HG02970 (cell line): Measurements from ENCODE around the gene LSM4.

Experiments used
- ATAC-seq: cut with Tn5 transposase; IDR thresholded peaks from one replicate; pipeline ENCODE4 v1.9.1; 2021; ENCODE audit warnings: mild to moderate bottlenecking, moderate library complexity, moderate number of reproducible peaks; ENCODE audit not compliant: unreplicated experiment, low FRiP score

Gene LSM4

GRCh38 chr19:18294467-18294864, 28.4 kb downstream of the LSM4 start:
- ATAC-seq, result no peak

- no peak for ATAC-seq
These were observed 29.0 kb downstream of the LSM4 start for GRCh38 chr19:18293642-18294466.

- no peak for ATAC-seq
These were observed 29.9 kb downstream of the LSM4 start for GRCh38 chr19:18292810-18293641.

GRCh38 chr19:18292462-18292809, 30.4 kb downstream of the LSM4 start:
- peak; percentile 20 for ATAC-seq

- ATAC-seq, result peak; percentile 40
These were observed 31.1 kb downstream of the LSM4 start for GRCh38 chr19:18291590-18292461.

- no peak for ATAC-seq
These were observed 31.8 kb downstream of the LSM4 start for GRCh38 chr19:18291019-18291524.

- ATAC-seq, result no peak
These were observed 32.4 kb downstream of the LSM4 start for GRCh38 chr19:18290302-18291018.

- no peak for ATAC-seq
These were observed 33.2 kb downstream of the LSM4 start for GRCh38 chr19:18289471-18290301.

GRCh38 chr19:18287836-18288772, 34.8 kb downstream of the LSM4 start:
- ATAC-seq, result no peak

- ATAC-seq, result no peak
These were observed 35.8 kb downstream of the LSM4 start for GRCh38 chr19:18286973-18287635.

- ATAC-seq, result no peak
These were observed 38.0 kb downstream of the LSM4 start for GRCh38 chr19:18284712-18285360.

GRCh38 chr19:18283338-18283737, 39.5 kb downstream of the LSM4 start:
- ATAC-seq, result no peak

GRCh38 chr19:18282788-18283141, 40.1 kb downstream of the LSM4 start:
- no peak for ATAC-seq

- no peak for ATAC-seq
These were observed 40.7 kb downstream of the LSM4 start for GRCh38 chr19:18282021-18282787.

GRCh38 chr19:18281082-18282020, 41.5 kb downstream of the LSM4 start, which contains the start of gene JUND:
Gene JUND, minus strand, starts transcription at chr19:18281622. Its CDS starts 138 bp downstream, at chr19:18281484.
- ATAC-seq, result peak; percentile 55
